Activated T-helper 1 cell treated with Interleukin-2 at 50 U/mL for 16 hours (primary cell): ENCODE data around the gene CCM2L.

Experiments
- DNase-seq: peaks from one replicate; pipeline ENCODE4 v3.0.0-alpha.2; 2020; ENCODE audit warnings: low read depth

The CCM2L gene

DNA sequence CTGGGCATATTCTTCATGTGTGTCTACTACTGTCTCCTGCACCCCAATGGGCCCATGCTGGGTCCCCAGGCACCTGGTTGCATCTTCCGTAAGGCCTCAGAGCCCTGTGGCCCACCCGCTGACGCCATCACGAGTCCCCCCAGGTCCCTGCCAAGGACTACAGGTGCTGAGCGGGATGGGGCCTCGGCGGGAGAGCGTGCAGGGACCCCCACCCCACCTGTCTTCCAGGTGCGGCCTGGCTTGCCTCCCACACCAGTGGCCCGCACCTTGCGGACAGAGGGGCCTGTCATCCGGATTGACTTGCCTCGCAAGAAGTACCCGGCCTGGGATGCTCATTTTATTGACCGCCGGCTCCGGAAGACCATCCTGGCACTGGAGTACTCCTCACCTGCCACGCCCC is 13.2 kb upstream of the CCM2L start:
- no peak for DNase-seq

DNA sequence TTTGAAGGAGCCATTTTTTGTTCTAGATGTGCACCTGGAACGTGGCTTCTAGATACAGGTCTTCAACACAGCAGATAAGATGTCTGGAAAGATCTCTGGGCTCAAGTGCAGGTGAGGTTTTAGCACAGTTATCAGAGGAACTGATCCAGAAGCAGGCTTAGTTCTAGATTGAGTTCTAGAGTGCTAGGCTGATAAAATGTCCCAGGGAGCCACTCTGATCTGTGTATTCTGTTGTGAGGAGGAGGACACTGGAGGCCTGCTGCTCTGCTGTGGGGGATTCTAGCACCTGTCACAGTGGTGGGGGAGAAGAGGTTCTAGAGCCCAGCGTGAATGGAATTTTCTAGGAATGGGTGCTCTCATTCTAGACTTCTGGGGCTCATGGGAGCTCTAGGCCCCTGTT is 12.0 kb upstream of the CCM2L start:
- no peak for DNase-seq

DNA sequence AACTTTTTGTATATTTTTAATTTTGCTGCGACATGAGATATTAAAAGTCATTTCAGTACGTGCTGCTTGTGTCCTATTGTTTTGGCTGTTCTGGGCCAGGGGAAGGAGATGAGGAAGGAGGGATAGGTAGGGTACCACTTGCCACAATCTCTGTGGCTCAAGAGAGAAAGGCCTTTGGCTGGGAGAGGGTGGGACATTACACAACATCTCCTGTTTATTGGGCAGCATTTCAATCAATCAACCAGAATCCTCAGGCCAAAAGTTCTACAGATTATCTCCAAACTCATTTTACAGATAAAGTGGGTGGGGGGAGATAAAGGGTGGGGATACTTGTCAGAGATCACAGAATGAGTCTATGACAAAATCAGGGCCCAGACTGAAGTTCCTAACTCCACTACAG is 6.9 kb upstream of the CCM2L start:
- no peak for DNase-seq

DNA sequence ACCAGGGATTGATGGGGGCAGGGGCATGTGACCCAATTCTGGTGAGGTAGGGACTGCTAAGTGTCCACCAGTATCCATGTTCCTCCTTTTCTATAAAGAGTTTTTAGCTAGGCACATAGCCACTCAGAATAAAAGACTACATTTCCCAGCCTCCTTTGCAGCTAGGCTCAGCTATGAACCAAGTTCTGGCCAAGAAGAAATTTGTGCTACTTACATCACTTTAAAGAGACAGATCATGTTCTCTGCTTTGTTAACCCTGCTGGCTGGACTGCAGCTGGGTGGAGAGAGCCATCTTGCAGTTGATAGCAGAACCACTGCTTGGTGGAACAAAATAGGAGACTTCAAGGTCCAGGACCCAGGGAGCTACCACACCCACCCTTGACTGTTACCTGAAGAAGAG is 5.3 kb upstream of the CCM2L start:
- DNase-seq: no peak

DNA sequence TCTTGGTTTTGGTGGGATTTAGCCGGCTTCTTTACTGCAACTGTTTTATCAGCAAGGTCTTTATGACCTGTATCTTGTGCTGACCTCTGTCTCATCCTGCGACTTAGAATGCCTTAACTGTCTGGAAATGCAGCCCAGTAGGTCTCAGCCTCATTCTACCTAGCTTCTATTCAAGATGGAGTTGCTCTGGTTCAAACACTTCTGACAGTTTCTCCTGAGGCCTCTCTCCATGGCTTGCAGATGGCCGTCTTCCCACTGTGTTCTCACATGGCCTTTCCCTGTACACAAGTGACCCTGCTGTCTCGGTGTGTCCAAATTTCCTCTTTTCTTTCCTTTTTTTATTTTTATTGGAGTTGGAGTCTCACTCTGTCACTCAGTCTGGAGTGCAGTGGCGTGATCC is 4.2 kb upstream of the CCM2L start:
- DNase-seq: no peak

DNA sequence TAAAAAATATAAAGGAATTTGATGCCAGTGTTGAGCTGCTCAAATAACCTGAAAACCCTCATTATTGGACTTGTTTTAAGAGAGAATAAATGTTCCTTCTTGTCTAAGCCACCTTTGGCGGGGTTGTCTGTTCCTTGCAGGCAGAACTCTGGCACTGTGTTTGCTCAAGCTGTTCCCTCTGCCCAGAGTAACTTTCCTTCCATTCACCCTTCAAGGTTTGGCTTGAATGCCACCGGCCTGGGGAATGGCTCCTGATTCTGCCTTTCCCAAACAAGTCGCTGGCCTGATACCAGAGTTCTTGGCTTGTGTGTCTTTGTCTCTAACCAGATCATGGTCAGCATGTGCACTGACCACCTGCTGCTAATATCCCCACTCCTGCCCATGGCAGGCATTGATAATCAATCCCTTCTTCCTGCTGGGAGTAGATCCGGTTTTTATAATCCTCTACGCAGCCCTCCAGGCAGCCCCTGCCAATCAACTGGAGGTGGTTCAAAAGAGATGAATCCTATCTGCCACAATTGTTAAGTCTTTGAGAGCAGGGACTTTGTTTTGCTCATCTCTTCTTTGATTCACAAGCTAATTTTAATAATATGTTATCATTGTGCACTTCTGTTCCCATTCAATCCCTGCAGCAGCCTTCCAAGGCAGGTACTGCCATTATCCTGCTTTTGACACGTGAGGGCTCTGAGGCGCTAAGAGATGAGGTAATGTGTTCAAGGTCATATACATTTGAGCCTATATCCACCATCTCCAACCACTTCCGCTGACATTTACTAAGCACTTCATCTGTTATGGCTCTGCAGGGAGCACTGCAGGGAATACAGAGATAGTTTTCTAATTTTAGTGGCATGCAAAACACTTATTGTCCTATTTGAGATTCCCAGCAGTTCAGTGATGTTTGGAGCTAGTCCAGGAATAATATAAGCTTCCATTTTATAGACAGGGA is 3.1 kb upstream of the CCM2L start:
- DNase-seq: no peak

DNA sequence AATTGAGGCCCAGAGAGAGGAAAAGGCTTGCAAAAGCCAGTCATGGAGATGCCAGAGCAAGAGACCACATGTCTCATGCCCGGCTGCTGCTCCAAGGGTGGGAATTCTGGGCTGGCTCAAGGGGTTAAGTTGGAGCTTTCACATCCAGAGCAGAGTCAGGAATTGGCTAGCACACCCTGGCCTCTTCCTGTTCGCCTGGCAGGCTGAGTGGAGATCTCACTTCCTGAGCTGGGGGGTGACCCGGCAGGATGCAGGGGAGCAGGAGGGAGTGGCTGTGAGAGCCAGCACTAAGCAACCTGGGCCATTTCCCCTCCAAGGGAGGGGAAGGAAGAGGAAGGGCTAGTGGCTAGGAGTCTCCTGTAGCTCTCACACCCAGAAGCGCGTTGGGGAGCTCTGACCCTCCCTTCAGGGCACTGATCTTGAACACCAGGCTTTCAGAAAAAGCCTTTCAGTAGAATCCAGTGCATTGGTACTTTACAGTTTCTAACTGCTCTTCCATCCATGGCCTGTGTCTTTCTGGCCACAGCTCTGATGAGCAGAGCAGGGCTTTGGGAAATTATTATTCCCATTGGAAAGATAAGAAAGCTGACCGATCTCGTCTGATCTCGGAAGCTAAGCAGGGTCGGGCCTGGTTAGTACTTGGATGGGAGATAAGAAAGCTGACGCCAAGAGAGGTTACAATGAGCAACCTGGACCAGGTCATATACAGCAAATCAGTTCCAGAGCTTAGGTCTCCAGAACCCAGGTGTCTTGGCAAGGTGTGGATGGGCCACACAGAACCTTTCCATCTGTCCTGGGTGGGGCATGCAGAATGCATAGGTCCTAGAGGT is 2.2 kb upstream of the CCM2L start:
- DNase-seq: no peak

DNA sequence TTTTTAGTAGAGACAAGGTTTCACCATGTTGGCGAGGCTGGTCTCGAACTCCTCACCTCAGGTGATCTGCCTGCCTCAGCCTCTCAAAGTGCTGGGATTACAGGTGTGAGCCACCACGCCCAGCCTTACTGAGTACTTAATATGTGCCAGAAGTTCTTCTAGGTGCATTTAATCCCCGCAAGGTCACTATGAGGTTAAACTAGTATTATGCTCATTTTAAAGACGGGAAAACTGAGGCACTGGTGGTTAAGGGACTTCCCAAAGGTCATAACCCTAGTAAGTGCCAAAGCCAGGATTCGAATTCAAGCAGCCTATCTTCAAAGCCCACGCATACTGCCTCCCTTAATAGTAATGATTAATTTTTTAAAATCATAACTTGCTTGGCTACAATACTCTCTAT is 674 bp upstream of the CCM2L start:
- DNase-seq: no peak

DNA sequence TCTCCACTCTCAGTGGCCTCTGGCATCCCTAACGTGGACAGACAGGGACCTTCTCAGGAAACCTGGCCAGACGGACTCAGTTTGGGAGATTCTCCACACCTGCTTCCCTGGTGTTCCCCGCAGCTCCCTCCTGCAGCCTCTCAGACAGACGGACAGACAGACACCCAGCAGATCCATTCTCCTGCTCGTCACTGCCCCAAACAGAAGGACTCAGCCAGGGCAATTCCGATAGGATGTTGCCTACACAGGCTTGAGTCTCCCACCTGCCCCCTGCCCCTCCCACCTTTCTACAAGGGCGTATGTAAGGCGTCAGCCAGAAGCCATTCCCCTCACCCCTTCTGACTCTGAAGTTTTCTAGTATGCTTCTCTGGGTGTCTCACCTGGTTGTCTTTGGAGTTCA is 428 bp downstream of the CCM2L start:
- DNase-seq: no peak

DNA sequence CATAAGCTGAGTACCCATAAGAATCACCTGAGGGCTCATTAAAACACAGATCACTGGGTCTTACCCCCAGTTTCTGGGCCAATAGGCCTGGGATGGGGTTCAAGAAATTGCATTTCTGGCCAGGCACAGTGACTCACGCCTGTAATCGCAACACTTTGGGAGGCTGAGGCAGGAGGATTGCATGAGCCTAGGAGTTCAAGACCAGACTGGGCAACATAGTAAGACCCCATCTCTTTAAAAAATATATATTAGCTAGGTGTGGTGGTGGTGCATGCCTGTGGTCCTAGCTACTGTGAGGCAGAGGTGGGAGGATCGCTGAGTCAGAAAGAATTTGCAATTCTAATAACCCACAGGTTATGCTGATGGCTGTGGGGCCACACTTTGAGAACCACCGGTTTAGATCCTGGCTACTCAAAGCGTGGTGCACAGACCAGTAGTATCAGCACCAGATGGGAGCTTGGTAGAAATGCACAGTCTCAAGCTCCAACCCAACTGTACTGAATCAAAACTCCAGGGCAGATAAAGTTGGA is 2.0 kb downstream of the CCM2L start:
- DNase-seq: no peak

DNA sequence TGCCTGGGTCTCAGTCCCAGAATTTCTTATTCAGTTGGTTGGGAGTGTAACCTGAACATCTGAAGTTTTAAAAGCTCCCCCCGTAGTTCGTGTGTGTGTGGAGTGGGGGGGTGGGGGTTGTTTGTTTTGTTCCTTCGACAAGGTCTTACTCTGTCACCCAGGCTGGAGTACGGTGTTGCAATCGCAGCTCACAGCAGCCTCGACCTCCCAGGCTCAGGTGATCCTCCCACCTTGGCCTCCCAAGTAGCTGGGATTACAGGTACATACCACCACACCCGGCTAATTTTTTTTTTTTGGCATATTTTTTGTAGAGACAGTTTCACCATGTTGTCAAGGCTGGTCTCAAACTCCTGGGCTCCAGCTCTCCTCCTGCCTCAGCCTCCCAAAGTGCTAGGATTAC is 3.1 kb downstream of the CCM2L start:
- DNase-seq: no peak

DNA sequence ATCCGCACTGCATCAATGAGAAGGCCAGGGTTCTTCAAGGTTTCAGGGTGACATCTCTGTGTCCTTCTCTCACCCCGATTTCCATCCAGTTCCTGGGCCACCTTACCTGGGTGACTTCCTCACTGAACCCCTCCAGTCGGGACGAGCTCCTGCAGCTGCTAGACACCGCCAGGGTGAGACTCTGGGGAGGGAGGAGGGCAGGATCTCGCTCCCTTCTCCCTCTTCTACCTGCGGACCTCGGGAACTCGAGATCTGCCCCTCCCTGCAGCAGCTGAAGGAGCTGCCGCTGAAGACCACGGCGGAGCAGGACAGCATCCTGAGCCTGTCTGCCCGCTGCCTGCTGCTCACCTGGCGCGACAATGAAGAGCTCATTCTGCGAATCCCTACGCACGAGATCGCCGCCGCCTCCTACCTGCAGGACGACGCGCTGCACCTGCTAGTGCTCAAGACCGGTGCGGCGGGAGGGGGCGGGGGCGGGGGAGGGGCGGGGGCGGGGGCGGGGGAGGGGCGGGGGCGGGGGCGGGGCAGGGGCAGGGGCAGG is 7.5 kb downstream of the CCM2L start:
- peak; percentile 24 for DNase-seq

DNA sequence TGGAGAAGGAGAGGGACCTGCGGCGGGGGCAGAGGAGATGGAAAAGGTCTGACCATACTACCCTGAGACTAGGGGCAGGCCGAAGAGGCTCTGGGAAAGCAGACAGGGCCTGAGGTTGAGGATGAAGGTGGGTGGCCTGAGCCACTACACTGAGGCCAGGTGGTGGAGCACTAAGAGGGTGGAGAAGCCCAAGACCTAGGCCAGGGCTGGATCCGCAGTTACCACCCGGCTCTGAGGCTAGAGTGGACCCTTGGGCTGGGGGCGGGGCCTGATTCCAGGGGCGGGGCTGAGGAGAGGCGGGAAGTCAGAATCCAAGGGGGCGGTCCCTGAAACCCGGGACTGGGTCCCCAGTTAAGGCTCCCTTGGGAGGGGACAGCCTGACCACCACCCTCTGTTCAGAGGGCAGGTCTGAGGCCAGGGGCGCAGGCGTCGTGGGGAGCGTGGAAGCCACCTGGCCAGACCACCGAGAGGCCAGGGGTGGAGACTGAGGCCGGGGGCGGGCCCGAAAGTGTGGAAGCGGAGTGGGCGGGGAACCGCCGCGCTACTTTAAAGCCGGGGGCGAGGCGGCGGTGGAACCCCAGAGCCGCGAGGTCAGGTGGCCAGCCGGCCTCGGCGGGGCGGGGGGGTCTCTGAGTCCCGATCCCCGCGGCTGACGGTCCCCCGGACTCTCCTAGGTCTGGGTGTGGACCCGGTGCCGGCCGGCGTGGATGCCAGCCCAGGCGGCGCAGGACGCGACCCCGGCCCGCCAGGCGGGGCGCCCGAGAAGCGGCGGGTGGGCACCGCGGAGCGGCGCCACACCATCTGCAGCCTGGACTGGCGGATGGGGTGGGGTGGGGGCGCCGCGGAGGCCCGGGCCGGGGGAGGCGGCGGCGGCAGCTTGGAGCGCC is 8.3 kb downstream of the CCM2L start:
- DNase-seq: no peak

DNA sequence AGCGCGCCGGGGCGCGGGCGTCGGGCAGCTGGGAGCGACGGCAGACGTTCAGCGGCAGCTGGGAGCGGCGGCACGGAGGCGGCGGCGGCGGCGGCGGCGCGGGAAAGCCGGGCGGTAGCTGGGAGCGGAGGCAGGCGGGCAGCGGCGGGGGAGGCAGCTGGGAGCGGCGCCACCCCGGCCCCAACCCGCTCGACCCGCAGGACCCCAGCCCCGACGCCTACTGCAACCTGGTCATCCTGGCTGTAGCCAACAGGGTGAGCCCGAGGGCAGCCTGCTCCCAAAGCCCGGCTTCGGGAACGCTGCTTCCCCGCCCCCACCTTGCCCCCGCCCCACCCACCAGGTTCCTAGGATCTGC is 8.9 kb downstream of the CCM2L start:
- no peak for DNase-seq

DNA sequence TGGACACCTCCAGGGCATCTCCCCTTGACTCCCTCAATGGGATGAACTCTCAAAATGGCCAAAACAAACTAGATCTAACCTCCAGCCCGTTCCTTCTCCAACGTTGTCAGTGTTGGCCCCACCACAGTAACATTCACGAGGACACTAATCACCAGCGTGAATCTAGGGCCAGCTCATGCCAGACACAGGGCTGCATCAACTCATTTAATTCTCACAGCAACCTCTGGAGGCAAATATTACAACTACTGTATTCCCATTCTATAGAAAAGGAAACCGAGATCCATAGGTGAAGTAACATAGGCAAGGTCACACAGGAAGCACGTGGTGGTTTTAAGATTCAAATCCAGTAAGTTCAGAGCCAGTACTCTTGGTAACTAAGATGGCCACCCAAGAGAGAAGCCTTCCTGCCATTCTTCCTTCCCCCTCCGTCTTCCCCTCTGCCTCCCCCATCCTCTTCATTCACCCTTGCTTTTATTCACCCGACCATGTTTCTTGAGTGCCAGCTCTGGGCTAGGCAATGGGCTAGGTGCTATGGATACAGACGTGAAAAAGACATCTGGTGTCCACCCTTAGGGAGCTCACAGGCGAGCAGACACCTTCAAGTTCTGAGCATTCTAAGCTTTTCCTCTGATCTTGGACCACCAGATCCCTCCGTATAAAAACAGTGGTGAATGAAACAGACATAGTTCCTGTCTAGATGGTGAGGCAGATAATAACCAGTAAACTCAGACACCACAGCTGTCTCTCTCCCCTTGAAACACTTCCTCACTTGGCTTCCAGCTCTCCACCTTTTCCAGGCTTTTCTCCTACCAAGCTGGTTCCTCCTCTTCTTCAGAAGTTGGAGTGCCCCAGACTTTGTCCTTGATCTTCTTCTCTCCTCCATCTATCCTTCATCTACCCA is 9.6 kb downstream of the CCM2L start:
- DNase-seq: no peak

DNA sequence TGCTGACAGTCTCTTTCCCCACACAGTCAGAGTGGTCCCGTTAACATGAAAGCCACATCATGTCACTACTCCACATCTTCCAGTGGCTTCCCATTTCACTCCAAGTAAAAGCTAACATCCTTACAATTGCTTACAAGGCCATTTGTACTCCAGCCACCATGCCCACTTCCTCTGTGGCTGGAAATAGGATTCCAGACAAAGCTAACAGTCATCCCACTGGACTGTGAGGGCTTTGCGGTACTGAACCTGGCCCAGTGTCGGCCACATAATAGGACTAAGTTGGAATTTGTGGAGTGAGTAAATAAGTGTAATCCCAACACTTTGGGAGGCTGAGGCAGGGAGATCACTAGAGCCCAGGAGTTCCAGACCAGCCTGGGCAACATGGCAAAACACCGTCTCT is 10.9 kb downstream of the CCM2L start:
- DNase-seq: no peak

DNA sequence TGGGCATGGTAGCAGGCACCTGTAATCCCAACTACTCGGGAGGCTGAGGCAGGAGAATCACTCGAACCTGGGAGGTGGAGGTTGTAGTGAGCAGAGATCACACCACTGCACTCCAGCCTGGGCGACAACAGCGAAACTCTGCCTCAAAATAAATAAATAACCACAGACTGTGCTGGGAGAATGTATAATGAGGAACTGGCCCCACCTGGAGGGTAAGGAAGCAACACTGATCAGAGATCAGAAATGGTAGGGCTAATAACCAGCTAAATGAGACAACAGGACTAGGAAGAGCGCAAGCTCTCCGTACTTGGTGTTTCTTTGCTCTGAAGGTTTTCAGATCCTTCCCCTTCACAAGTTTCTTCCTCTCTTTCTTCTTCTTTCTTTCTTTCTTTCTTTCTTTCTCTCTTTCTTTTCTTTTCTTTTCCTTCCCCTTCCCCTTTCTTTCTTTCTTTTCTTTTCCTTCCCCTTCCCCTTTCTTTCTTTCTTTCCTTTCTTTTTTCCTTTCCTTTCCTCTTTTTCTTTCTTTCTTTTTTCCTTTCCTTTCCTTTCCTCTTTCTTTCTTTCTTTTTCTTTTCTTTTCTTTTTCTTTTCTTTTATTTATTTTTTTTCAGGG is 14.6 kb downstream of the CCM2L start:
- no peak for DNase-seq

DNA sequence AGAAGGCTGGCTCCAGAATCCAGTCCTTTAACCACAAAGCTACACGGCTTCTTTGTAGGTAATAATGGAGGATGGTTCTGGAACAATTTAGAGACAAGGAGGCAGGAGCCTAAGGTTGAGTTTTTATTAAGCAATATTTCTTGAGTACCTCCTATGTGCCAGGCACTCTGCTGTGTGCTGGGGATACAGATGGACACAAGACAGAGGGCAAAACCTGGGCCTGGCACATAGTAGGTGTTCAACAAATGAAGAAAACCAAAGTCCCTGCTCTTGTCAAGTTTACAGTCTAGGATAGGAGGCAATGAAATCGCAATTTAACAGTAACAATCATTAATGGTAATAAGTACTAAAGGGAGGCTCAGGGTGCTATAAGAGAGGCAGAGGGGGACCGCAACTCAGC is 17.4 kb downstream of the CCM2L start:
- DNase-seq: no peak

DNA sequence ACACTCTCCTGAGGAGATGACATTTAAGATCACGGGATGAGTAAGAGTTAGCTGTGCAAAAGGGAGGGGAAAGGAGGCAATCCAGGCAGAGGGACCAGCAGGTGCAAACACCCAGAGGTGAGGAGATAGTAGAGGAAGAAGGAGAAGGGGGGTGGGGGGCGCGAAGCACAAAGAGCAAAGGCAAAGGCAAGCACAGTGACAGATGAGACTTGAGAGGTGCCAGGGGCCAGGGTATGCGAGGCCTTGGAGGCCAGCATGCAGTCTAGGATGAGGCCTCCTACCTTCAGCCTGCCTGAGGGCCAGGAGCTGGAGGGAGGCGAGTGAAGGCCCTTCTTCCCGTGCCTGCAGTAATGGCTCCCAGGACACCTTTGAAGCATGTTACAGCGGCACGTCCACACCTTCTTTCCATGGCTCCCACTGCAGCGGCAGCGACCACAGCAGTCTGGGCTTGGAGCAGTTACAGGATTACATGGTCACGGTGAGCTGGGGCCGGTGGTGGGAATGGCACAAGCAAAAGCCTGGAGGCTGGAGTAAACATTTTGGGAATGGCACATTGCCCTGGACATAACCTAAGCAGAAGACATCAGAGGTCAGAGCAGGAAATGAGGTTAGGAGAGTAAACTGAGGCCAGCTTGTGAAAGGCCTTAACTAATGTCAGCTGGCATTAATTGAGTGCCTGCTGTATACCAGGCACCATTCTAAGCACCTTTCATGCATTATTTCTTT is 18.6 kb downstream of the CCM2L start:
- no peak for DNase-seq

DNA sequence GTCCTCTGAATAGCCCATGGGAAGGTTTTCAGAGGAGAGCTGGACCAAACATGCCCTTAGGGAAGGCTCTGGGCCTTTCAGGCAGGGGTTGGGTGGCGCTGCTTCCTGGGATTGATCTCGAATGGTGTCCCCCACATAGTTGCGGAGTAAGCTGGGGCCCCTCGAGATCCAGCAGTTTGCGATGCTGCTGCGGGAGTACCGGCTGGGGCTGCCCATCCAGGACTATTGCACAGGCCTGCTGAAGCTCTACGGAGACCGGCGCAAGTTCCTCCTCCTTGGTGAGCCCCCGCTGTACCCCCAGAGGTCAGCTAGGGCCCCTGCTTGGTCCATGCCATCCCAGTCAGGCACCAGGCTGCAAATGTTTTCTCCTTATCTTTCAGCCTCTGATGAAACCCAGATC is 19.3 kb downstream of the CCM2L start:
- no peak for DNase-seq
